Stimulated activated CD8-positive, alpha-beta memory T cell treated with anti-CD3 and anti-CD28 coated beads, Interleukin-12 subunit alpha, Interleukin-12 subunit beta, amount 100 ng/mL, for 1 hour (primary cell): ENCODE data around the gene DESI1.
"Not testable (repeated sequence)": the region's sequence is repeated elsewhere in the genome, so short reads cannot be mapped to it uniquely, and the experiment has no call there.

Experiments used
- DNase-seq: peaks from one replicate; pipeline ENCODE4 v3.0.0-alpha.2; 2020; ENCODE audit warnings: low read depth

DESI1 gene

DNA sequence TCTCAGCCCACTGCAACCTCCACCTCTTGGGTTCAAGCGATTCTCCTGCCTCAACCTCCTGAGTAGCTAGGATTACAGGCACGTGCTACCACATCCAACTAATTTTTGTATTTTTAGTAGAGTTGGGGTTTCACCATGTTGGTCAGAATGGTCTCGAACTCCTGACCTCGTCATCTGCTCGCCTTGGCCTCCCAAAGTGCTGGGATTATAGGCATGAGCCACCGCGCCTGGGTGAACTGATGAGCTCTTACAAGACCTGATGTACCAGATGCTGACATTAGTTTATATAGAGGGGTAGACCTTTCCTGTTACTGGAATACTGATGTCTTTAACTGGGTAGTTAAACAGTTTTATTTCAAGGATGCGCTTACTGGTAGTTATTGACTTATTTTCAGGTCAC, 13.8 kb upstream of the DESI1 start:
- not testable (repeated sequence) for DNase-seq

DNA sequence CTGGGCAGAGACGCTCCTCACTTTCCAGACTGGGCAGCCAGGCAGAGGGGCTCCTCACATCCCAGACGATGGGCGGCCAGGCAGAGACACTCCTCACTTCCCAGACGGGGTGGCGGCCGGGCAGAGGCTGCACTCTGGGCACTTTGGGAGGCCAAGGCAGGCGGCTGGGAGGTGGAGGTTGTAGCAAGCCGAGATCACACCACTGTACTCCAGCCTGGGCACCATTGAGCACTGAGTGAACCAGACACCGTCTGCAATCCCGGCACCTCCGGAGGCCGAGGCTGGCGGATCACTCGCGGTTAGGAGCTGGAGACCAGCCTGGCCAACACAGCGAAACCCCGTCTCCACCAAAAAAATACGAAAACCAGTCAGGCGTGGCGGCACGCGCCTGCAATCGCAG, 10.8 kb upstream of the DESI1 start:
- DNase-seq, result not testable (repeated sequence)

DNA sequence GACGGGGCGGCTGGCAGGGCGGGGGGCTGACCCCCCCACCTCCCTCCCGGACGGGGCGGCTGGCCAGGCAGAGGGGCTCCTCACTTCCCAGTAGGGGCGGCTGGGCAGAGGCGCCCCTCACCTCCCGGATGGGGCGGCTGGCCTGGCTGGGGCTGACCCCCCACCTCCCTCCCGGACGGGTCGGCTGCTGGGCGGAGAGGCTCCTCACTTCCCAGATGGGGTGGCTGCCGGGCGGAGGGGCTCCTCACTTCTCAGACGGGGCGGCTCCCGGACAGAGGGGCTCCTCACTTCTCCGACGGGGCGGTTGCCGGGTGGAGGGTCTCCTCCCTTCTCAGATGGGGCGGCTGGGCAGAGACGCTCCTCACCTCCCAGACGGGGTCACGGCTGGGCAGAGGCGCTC, 10.3 kb upstream of the DESI1 start:
- DNase-seq, result not testable (repeated sequence)

DNA sequence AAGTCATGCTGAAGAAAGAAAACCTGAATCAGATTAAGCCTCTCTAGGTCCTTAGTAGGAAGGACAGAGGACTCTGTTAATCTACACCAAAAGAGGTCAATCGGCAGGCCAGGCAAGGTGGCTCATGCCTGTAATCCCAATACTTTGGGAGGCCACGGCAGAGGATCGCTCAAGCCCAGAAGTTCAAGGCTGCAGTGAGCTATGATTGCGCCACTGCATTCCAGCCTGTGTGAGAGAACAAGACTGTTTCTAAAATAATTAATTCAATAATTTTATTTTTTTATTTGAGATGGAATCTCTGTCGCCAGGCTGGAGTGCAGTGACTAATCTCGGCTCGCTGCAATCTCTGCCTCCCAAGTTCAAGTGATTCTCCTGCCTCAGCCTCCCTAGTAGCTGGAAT, 4.7 kb upstream of the DESI1 start:
- DNase-seq, result no peak

DNA sequence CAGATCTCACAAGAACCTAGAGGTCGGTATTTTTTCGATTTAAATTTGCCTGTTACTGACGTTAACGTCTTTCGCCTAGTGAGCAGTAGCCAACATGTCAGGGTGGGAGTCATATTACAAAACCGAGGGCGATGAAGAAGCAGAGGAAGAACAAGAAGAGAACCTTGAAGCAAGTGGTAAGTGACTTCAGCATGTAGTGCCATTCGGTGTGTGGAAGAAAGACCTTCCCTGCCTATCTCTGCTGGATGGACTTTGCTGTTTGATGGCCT, 1.0 kb upstream of the DESI1 start:
- no peak for DNase-seq

DNA sequence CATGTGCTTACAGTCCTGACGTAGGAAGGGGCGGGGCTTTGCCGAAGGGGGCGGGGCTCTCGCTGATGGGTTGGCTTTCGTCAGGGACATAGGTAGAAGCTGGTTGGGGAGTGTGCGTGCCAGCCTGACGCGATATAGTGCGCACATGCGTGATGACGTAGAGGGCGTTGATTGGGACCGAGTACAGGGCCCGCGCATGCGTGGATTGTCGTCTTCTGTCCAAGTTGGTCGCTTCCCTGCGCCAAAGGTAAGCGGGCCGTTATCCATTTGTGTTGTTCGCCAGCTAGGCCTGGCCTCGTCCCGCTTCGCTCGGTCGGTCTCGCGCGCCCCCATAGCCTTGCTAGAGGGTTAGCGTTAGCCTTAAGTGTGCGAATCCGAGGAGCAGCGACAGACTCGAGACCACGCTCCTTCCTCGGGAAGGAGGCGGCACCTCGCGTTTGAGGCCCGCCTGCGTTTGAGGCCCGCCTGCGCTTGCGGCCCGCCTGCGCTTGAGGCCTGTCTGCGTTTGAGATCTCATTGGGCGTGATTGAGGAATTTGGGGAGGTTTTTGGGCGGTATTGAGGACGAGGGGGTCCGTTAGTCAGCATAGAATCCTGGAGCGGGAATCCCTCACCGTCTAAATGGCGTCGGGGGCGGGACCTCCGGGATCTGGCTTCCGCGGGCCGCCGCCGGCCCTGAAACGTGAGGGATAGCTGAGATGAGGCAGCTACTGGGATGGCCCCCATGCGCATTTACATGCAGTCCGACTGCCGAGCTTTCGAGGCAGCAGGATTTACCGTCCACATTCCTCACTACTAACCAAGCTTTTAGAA, 462 bp upstream of the DESI1 start, which contains the start of gene XRCC6:
Gene XRCC6, plus strand, starts transcription at position 197 of the 812 bp plus-strand sequence. CDS start 710 bp downstream, outside the sequence.
- DNase-seq, result peak; percentile 100

DNA sequence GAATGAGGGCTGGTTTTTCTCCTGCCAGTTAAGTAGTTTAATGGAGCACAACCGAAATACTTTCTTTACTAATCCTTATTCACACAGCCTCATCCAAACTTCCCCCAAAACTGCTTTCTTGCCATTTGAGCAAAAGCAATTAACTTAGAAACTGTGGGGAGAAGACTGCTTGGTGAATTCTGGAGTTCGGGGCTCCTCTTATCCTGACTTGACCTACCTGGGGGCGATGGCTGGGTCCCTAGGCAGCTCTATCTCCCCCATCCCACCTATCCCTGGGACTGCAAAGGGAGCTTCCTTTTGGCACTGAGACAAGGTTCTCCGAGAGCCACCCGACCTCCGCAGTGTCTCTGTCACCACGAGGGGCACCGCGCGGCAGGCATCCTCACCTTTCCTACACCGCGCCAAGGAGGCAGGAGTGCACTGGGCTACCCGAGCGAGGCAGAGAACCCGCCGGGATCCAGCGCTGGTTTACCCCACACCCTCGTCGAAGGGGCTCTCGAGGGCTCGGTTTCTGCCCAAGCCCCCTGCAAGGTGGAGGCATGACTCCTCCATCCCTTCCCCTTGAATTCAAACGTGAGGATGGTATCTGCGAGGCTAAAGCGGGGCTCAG, 759 bp downstream of the DESI1 start:
- DNase-seq, result no peak

DNA sequence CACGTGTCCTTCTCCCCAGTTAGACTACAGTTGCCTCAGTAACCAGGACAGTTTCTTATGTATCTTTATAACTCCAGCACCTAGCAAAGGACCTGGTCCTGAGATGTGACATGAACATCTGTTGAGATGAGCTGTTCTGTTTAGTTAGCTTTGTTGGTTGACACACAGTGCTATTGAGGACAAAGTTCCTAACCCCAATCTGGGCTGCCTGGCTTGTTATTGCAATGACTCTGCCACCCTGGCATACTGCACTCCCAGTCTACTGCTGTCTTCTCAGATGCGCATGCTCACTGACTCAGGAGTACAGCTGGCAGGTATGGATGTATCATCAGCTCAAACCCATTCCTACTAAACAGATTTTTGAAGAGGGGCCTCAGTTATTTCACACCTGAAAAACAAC, 7.4 kb downstream of the DESI1 start:
- DNase-seq, result no peak

DNA sequence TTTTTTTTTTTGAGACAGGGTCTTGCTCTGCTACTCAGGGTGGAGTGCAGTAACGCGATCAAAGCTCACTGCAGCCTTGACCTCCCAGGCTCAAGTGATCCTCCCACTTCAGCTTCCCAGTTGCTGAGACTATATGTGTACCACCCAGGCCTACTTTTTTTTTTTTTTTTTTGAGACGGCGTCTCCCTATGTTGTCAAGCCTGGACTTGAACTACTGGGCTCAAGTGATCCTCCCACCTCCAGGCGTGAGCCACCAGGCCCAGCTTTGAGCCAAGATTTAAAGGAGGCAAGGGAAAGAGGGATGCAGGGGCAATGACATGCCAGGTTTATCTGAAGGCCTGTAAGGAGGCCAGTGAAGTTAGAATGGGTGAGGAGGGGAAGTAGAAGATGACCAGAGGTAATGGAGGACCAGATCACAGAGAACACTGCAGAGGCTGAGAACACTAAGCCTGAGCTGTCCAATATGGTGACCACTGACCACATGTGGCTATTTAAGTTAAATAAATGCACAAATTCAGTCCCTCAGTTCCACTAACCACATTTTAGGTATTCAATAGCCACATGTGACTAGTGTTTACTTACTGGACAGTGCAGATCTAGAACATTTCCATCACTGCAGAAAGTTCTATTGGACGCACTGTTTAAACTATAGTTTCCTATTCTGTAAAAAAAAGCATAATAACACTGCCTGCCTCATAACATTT, 8.1 kb downstream of the DESI1 start:
- DNase-seq, result no peak

DNA sequence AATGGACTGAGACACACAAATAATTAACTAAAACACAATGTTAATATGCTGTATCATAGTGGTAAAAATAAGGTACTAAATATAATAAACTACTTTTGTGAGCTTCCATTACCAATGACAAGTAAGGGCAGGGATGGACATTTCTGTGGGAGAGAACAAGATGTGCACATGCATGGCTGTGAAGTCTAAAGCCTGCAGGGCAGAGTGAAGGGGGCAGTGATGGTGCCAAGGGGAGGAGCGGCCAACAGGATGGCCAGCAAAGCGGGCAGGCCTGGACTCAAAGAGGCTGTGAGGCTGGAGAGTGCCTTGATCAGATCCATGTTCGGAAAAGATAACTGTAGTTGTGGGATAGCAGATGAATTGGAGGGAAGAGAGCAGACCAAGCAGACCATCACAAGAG, 12.5 kb downstream of the DESI1 start:
- no peak for DNase-seq

DNA sequence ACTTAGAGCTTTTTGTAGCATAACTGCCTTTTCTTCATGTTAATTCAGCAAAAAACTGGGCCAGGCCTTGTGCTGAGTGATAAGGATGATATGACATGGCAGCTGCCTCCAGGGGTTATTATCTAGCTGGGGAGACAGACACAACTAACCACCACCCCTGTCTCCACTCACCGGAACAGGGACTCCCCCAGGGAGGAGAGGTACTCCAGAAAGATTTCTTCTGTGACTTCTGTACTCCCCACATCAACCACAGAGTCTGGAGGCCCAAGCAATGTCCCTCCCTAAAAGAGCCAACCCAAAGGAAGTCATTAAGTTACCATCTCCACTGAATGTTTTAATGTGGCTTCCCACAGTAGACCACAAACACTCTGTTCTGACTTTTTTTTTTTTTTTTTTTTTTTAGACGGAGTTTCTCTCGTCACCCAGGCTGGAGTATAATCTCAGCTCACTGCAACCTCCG, 16.9 kb downstream of the DESI1 start:
- no peak for DNase-seq

DNA sequence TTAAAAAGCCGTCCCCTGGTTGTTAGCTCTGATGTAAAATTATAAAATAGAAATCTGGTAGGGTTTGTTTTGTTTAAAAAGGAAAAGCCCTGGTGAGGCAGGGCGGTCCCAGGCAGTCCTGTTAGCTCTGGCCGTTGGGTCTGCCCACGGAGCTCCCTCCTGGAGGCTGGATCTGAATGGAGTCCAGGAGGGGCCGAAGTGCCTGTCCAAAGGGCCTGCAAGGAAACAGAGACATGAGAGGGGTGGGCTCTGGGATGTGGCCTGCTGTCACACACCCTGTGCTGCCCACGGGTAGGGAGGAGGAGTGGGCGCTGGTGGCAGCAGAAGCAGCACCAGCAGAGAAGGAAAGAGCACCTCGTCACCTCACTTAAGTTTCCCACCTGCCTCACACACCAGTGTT, 19.9 kb downstream of the DESI1 start:
- DNase-seq, result no peak

DNA sequence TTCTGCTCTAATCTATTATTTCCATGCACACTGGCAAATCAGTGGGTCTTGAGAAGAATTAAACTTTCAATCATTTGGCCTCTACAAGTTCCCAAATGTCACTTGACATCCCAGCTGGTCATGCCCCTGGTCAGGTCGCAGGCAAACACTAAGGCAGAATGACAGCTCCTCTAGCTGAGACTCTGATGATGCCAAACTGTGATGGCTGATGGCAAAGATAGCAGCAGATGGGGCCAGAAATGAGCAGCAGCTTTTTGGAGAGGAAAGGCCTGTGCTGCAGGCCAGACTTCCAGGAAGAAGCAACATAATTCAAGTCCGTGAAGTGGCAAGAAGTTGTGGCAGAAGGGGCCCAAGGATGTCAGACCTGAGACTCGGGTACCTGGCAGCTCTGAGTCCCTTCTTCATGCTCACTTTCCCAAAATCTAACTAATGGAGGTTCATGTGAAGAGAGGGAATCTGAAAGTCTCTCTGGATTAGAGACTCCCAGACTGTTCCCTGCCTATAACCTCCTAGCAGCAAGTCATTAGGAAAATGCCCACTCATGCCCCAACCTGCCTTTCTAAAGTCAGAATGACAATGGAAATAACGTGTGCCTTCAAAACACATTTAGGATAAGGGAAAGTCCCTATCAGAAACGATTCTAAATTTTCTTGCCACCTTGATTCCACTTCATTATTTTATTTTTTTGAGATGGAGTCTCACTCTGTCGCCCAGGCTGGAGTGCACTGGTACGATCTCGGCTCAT, 21.8 kb downstream of the DESI1 start:
- DNase-seq, result no peak

DNA sequence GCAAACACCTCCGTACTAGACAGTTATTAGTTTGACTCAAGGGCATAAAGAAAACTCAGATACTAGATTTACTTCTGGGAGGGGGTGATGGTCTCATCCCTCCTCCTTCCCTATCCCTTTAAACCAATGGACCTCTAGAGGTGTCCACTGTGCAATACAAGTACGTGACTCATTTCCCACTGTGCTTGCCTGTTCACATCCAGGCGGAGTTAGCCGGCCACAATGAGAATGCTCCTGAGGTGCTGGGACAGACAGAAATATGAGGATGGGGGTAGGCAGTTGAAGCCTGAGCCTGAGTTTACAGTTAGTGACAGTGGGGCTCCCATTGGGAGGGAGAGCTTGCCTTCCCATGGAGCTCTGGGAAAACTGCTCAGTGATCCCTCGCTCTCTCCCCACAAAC, 22.8 kb downstream of the DESI1 start:
- DNase-seq, result no peak

DNA sequence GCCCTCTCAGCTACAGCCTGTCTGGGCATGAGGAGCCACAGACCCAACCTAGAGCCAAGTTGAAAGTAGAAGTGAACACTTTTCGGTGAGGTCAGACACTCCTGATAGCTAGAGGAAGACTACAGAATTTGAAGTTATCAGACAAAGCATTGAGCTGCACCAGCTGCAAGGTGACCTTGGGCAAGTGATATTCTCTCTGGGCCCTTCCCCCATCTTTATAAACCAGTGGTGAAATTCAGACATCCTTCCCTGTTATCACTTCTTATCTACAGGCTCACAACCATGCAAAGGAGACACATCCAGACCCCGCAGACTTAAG, 23.2 kb downstream of the DESI1 start:
- no peak for DNase-seq

DNA sequence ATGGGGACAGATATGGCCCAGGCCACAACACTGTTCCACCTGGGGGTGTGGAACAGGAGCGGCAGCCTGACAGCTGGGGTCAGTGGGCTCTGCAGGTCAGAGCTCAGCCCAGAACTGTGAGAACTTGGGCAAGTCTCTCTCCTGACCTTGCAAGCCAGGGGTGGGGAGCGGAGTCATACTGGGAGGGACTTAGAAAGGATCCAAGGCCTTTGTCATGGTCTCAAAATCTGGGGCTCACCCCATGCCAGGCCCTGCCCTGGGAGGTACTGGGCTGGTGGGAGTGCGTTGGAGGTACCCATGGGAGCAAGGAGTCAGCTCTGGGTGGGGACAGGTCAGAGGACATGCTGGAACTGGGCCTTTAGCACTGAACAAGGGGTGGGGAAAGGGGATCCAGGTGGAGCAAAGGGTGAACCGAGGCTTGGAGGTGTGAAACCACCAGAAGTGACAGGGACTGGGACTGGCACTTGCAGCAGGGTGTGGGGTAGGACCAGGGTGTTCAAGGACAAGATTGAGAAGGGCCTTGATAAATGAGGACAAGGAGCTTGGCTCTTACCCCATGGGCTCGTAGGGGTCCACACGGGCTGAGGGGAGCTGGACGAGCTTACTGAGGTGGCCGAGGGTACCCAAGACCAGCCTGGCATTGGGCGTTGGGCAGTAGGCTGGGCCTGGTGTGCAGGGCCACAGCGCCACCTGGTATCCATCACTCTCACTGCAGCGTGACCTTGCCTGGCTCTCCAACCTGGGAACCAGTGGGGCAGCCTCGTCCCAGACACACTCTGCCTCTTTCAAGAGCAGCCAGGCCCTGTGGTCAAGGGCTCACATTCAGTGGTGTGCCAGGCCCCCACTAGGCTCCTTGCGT, 23.8 kb downstream of the DESI1 start:
- no peak for DNase-seq

DNA sequence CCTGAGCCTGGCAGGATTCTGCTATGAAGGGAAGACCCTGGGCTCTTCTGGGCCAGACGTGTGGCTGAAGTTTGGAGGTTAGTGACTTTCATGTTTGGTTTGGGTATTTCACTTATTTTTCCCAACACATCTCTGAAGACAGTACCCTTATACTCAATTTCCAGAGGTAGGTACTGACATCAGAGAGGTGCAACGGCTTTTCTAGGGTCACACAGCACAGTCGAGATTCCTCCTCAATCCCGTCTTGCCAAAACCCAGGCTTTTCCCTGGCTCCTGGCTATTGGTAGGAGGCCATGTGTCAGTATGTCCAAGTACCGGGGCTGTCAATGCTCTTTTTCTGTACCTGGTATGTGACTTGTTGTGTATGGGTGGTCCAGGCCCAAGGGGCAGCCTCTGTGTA, 25.1 kb downstream of the DESI1 start:
- no peak for DNase-seq

DNA sequence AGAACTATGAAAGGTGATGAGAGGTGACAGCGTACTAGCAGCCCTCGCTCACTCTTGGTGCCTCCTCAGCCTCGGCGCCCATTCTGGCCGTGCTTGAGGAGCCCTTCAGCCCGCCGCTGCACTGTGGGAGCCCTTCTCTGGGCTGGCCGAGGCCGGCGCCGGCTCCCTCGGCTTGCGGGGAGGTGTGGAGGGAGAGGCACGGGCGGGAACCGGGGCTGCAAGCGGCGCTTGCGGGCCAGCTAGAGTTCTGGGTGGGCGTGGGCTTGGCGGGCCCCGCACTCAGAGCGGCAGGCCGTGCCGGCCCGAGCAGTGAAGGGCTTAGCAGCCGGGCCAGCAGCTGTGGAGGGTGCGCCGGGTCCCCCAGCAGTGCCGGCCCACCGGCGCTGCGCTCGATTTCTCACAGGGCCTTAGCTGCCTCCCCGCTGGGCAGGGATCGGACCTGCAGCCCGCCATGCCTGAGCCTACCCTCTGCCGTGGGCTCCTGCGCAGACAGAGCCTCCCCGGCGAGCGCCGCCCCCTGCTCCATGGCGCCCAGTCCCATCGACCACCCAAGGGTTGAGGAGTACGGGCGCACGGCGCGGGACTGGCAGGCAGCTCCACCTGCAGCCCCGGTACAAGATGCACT, 27.4 kb downstream of the DESI1 start:
- DNase-seq, result not testable (repeated sequence)

DNA sequence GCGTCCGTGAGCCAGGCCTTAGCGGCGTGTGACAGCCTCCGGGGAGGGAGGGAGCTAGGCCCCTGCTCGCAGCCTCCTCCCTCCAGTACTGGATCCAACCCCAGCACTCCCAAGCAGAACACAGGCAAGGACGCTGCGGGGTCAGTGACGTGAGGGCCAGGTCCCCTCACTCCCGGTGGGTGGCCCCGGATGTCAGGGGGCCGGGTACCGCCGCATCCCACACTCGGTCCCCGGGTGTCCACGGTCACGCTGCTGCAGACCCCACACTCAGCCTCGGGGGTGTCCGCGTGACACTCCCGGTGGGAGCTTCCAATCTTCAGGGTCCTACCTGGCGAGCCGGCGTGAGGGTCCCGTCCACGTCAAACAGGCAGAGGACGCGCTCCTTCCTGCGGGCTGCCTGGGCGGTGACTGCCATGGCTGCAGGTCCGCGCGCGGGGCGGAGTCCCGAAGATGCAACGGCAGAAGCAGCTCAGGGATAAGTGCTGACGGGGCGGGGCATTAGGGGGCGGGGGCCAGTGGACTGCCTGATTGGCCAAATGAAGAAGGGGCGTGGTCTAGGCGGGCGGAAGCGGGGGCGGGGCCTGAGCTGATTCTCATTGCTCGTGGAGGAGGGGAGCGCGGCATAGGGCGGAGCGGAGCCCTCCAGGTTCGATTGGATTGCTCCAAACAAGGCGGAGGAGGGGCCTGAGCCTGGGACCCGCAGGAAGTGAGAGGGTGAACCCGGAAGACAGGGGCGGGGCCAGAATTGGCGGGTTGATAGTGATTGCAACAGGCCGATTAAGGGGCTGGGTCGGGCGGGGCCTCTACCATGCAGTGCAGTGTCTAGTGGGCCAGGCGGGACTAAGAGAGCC, 31.2 kb downstream of the DESI1 start, which contains the start of gene PMM1:
Gene PMM1, minus strand, starts transcription at position 450 of the 851 bp plus-strand sequence. Its CDS starts 35 bp downstream, at position 415.
- DNase-seq, result peak; percentile 100

DNA sequence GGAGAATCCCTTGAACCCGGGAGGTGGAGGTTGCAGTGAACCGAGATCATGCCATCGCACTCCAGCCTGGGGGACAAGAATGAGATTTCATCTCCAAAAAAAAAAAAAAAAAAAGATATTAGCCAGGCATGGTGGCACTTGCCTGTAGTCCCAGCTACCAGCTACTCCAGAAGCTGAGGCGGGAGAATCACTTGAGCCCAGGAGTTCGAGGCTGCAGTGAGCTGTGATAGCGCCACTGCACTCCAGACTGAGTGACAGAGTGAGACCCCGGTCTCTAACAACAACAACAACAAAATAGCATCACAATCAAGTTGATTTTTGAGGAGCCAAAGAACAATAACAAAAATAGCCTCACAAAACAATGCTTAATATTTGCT, 33.5 kb downstream of the DESI1 start:
- no peak for DNase-seq
